H9 (cell line): Measurements from ENCODE around the gene HDGFL3. TPM values are rescaled to one million over a fixed set of nuclear protein-coding genes. Genes with fewer than 3 reads are reported as not detected.

ENCODE experiments used
- DNase-seq: peaks from one replicate; pipeline ENCODE4 v3.0.0-alpha.2; 2017
- H2AFZ ChIP-seq: one replicate; pipeline ENCODE4 v1.6.1; 2013; ENCODE audit warnings: mild to moderate bottlenecking, low read length, control low read depth, moderate library complexity
- H2AK5ac ChIP-seq: 2 replicates; pipeline ENCODE4 v1.6.1; 2013; ENCODE audit warnings: low read length, control low read depth, mixed read lengths; ENCODE audit not compliant: insufficient read length
- H2BK120ac ChIP-seq: one replicate; pipeline ENCODE4 v1.6.1; 2013; ENCODE audit warnings: low read depth, mild to moderate bottlenecking, low read length, control low read depth, inconsistent platforms; ENCODE audit not compliant: poor library complexity, severe bottlenecking
- H2BK12ac ChIP-seq: 2 replicates; pipeline ENCODE4 v1.6.1; 2013; ENCODE audit warnings: low read length, control low read depth, mixed read lengths, low read depth; ENCODE audit not compliant: insufficient read length
- H2BK15ac ChIP-seq: 2 replicates; pipeline ENCODE4 v1.6.1; 2013; ENCODE audit warnings: low read depth, low read length, control low read depth
- H2BK20ac ChIP-seq: one replicate; pipeline ENCODE4 v1.6.1; 2013; ENCODE audit warnings: low read depth, mild to moderate bottlenecking, low read length, control low read depth, inconsistent platforms; ENCODE audit not compliant: poor library complexity, severe bottlenecking
- H2BK5ac ChIP-seq: 2 replicates; pipeline ENCODE4 v1.6.1; 2013; ENCODE audit warnings: low read length, control low read depth, mixed read lengths; ENCODE audit not compliant: insufficient read length
- H3K14ac ChIP-seq: 2 replicates; pipeline ENCODE4 v1.6.1; 2013; ENCODE audit warnings: low read length, control low read depth; ENCODE audit not compliant: insufficient read depth
- H3K18ac ChIP-seq: 2 replicates; pipeline ENCODE4 v1.6.1; 2013; ENCODE audit warnings: low read depth, mild to moderate bottlenecking, mixed read lengths, low read length, control low read depth; ENCODE audit not compliant: insufficient read length
- H3K23ac ChIP-seq: 2 replicates; pipeline ENCODE4 v1.6.1; 2013; ENCODE audit warnings: low read length, control low read depth, mixed read lengths, low read depth; ENCODE audit not compliant: insufficient read length
- H3K23me2 ChIP-seq: 2 replicates; pipeline ENCODE4 v1.6.1; 2013; ENCODE audit warnings: low read depth, mild to moderate bottlenecking, mixed read lengths, low read length, control low read depth; ENCODE audit not compliant: insufficient read length, poor library complexity, severe bottlenecking
- H3K27ac ChIP-seq: 2 replicates; pipeline ENCODE4 v1.5.1; 2013; ENCODE audit warnings: low read length, control low read depth, mixed read lengths, low read depth; ENCODE audit not compliant: insufficient read length
- H3K27me3 ChIP-seq: 2 replicates; pipeline ENCODE4 v1.6.1; 2013; ENCODE audit warnings: low read length, control low read depth, inconsistent platforms; ENCODE audit not compliant: insufficient read depth
- H3K4ac ChIP-seq: 2 replicates; pipeline ENCODE4 v1.6.1; 2013; ENCODE audit warnings: low read depth, mild to moderate bottlenecking, control low read depth, inconsistent platforms, low read length, moderate library complexity
- H3K4me1 ChIP-seq: 2 replicates; pipeline ENCODE4 v1.6.1; 2013; ENCODE audit warnings: low read length, control low read depth, inconsistent platforms; ENCODE audit not compliant: insufficient read depth
- H3K4me2 ChIP-seq: 2 replicates; pipeline ENCODE4 v1.6.1; 2013; ENCODE audit warnings: low read length, control low read depth, mixed read lengths; ENCODE audit not compliant: insufficient read length, insufficient read depth
- H3K56ac ChIP-seq: 2 replicates; pipeline ENCODE4 v1.6.1; 2013; ENCODE audit warnings: low read depth, mild to moderate bottlenecking, mixed read lengths, low read length, control low read depth; ENCODE audit not compliant: insufficient read length
- H3K79me1 ChIP-seq: 2 replicates; pipeline ENCODE4 v1.6.1; 2013; ENCODE audit warnings: low read depth, mild to moderate bottlenecking, moderate library complexity, low read length, control low read depth, inconsistent platforms; ENCODE audit not compliant: insufficient read depth, poor library complexity, severe bottlenecking
- H3K79me2 ChIP-seq: 2 replicates; pipeline ENCODE4 v1.6.1; 2013; ENCODE audit warnings: low read length, control low read depth, inconsistent platforms; ENCODE audit not compliant: insufficient read depth
- H3K9ac ChIP-seq: 2 replicates; pipeline ENCODE4 v1.6.1; 2013; ENCODE audit warnings: low read length, control low read depth, mixed read lengths; ENCODE audit not compliant: insufficient read length; ENCODE audit errors: extremely low read depth
- H3K9me3 ChIP-seq: one replicate; pipeline ENCODE4 v1.6.1; 2013; ENCODE audit warnings: low read depth, low read length, inconsistent platforms; ENCODE audit not compliant: control insufficient read depth
- H3T11ph ChIP-seq: one replicate; pipeline ENCODE4 v1.6.1; 2013; ENCODE audit warnings: mild to moderate bottlenecking, low read length, control low read depth, inconsistent platforms
- H4K20me1 ChIP-seq: one replicate; pipeline ENCODE4 v1.6.1; 2013; ENCODE audit not compliant: control insufficient read depth, insufficient read length, insufficient read depth
- H4K5ac ChIP-seq: 2 replicates; pipeline ENCODE4 v1.6.1; 2013; ENCODE audit warnings: low read depth, mild to moderate bottlenecking, mixed read lengths, low read length, control low read depth; ENCODE audit not compliant: insufficient read length
- H4K8ac ChIP-seq: replicated peaks from 2 replicates; pipeline ENCODE4 v1.6.1; 2013; ENCODE audit warnings: low read length, control low read depth, mixed read lengths, low read depth; ENCODE audit not compliant: insufficient read length
- H4K91ac ChIP-seq: 2 replicates; pipeline ENCODE4 v1.6.1; 2013; ENCODE audit warnings: low read depth, mild to moderate bottlenecking, moderate library complexity, mixed read lengths, low read length, control low read depth; ENCODE audit not compliant: insufficient read length
- H3K27ac Mint-ChIP-seq, 3 experiments: 2 replicates in 2 of 3; 3 replicates in 1 of 3; pipeline ENCODE4 v1.8.0; 2020 to 2021; ENCODE audit warnings: mixed read lengths in 3 of 3, mild to moderate bottlenecking in 1 of 3, moderate library complexity in 1 of 3
- H3K27me3 Mint-ChIP-seq: 2 replicates; pipeline ENCODE4 v1.8.0; 2021; ENCODE audit warnings: low read depth, mild to moderate bottlenecking, moderate library complexity, mixed read lengths
- H3K36me3 Mint-ChIP-seq, 3 experiments: 2 replicates in 2 of 3; 3 replicates in 1 of 3; pipeline ENCODE4 v1.8.0; 2020 to 2021; ENCODE audit warnings: low read depth in 3 of 3, mixed read lengths in 3 of 3; ENCODE audit not compliant: insufficient read depth in 1 of 3
- H3K4me1 Mint-ChIP-seq, 2 experiments: 2 replicates each; pipeline ENCODE4 v1.8.0; 2020; ENCODE audit warnings: mixed read lengths in 2 of 2
- H3K4me3 Mint-ChIP-seq, 2 experiments: 2 replicates in 1 of 2; 3 replicates in 1 of 2; pipeline ENCODE4 v1.8.0; 2020 to 2021; ENCODE audit warnings: mild to moderate bottlenecking in 2 of 2, mixed read lengths in 2 of 2, moderate library complexity in 1 of 2
- H3K9me3 Mint-ChIP-seq, 2 experiments: 2 replicates in 1 of 2; 3 replicates in 1 of 2; pipeline ENCODE4 v1.8.0; 2020; ENCODE audit warnings: mild to moderate bottlenecking in 2 of 2, mixed read lengths in 2 of 2, moderate library complexity in 1 of 2
- CTCF ChIP-seq: fragments of 200-600 bp; sonication (generic); conservative IDR thresholded peaks from 3 replicates; pipeline ENCODE4 v1.8.0; 2021; ENCODE audit warnings: antibody characterized with exemption, mild to moderate bottlenecking
- WGBS: extraction: QIAGEN DNeasy Blood & Tissue Kit; methylation state at CpG from one replicate; pipeline ENCODE4 v1.1.7; 2013; ENCODE audit warnings: missing lambda C conversion rate, low lambda C conversion rate, mixed read lengths; ENCODE audit not compliant: insufficient read length; ENCODE audit errors: extremely low coverage; 5-methylcytosine and 5-hydroxymethylcytosine counted together
- total RNA-seq: library from RNA; stranded (reverse); gene quantifications from 2 replicates; pipeline ENCODE4 v1.2.1, GENCODE V29; 2021

HDGFL3 gene
- total RNA-seq, 1 experiment from 2014 or later: 120 TPM

GRCh38 chr15:83174891-83175290, 32.7 kb downstream of the HDGFL3 start:
- H3K4me3 Mint-ChIP-seq: no peak overlapping the region
- peaks cover 15 to 18% of the 10 kb centered on the region in 2 experiments for H3K4me1 Mint-ChIP-seq
- no peak overlapping the region for H3T11ph ChIP-seq
- no peak overlapping the region for H2AFZ ChIP-seq
- H2AK5ac ChIP-seq: no peak overlapping the region
- no peaks in the 10 kb centered on the region for H3K23me2 ChIP-seq
- H3K14ac ChIP-seq: no peak overlapping the region
- H3K9ac ChIP-seq: no peak overlapping the region
- H4K91ac ChIP-seq: no peak overlapping the region
- H4K20me1 ChIP-seq: no peaks in the 10 kb centered on the region
- H2BK12ac ChIP-seq: no peak overlapping the region
- no peak overlapping the region for H4K8ac ChIP-seq
- H3K9me3 Mint-ChIP-seq: no peaks in the 10 kb centered on the region
- H3K18ac ChIP-seq: no peak overlapping the region
- no peaks in the 10 kb centered on the region for H3K27me3 Mint-ChIP-seq
- peaks cover 4% of the 10 kb centered on the region for H3K79me1 ChIP-seq
- peaks cover 4% of the 10 kb centered on the region; the same call in 1 of the 2 replicates for H3K79me2 ChIP-seq
- TF ChIP-seq CTCF: no peak
- no peak overlapping the region for H2BK15ac ChIP-seq
- H2BK120ac ChIP-seq: no peak overlapping the region
- no peak overlapping the region for H2BK20ac ChIP-seq
- no peak overlapping the region for H3K4ac ChIP-seq
- H3K4me1 ChIP-seq: no peaks in the 10 kb centered on the region
- H3K23ac ChIP-seq: no peak overlapping the region
- no peaks in the 10 kb centered on the region for H3K9me3 ChIP-seq
- no peak overlapping the region for H4K5ac ChIP-seq
- DNase-seq: no peak
- no peak overlapping the region for H2BK5ac ChIP-seq
- no peak overlapping the region for H3K4me2 ChIP-seq
- WGBS: no CpG with 5 or more reads among the region's 1 CpG
- no peak overlapping the region for H3K27ac Mint-ChIP-seq
- H3K27me3 ChIP-seq: no peaks in the 10 kb centered on the region
- no peak overlapping the region for H3K56ac ChIP-seq
- H3K27ac ChIP-seq: no peak overlapping the region
- peaks cover 5 to 14% (median 7%) of the 10 kb centered on the region in 3 experiments; a peak in 5 of 7 replicates for H3K36me3 Mint-ChIP-seq
